OCI-LY3 (cell line): ENCODE data around the gene SCGB1A1.

Experiments used
- H2AFZ ChIP-seq: fragments of 200-600, 300-600 bp; shearing (Covaris generic); 2 replicates; pipeline ENCODE4 v1.6.0; 2014; ENCODE audit warnings: antibody characterized with exemption, low read depth, low read length
- H3K27ac ChIP-seq: fragments of 200-600, 300-600 bp; sonication (generic); 2 replicates; pipeline ENCODE4 v1.5.1; 2014; ENCODE audit warnings: mild to moderate bottlenecking, low read length, moderate library complexity, mixed read lengths
- H3K27me3 ChIP-seq: fragments of 200-600, 300-600 bp; sonication (generic); 2 replicates; pipeline ENCODE4 v1.6.1; 2014; ENCODE audit warnings: low read depth, low read length, mixed read lengths
- H3K36me3 ChIP-seq: fragments of 200-600, 300-600 bp; sonication (generic); replicated peaks from 2 replicates; pipeline ENCODE3; 2014; ENCODE audit warnings: low read depth, low read length, mixed read lengths
- H3K4me1 ChIP-seq: fragments of 300-600, 200-600 bp; sonication (generic); 2 replicates; pipeline ENCODE4 v1.6.1; 2014; ENCODE audit warnings: low read length, mixed read lengths
- H3K4me2 ChIP-seq: fragments of 200-600, 300-600 bp; sonication (generic); 2 replicates; pipeline ENCODE4 v1.6.1; 2014; ENCODE audit warnings: low read length, mixed read lengths
- H3K4me3 ChIP-seq: fragments of 300-600, 200-600 bp; sonication (generic); 2 replicates; pipeline ENCODE4 v1.5.1; 2014; ENCODE audit warnings: antibody characterized with exemption, mild to moderate bottlenecking, low read length, moderate library complexity
- H3K79me2 ChIP-seq: fragments of 300-600, 200-600 bp; shearing (Covaris generic); 2 replicates; pipeline ENCODE4 v1.6.1; 2014; ENCODE audit warnings: mild to moderate bottlenecking, low read length, mixed read lengths
- H3K9ac ChIP-seq: fragments of 300-600, 200-600 bp; shearing (Covaris generic); 2 replicates; pipeline ENCODE4 v1.6.0; 2014; ENCODE audit warnings: mild to moderate bottlenecking, low read length, moderate library complexity
- H3K9me3 ChIP-seq: fragments of 200-600, 300-600 bp; shearing (Covaris generic); 2 replicates; pipeline ENCODE4 v1.6.1; 2014; ENCODE audit warnings: low read length, mixed read lengths; ENCODE audit not compliant: insufficient read depth
- H4K20me1 ChIP-seq: fragments of 200-600, 300-600 bp; sonication (generic); 2 replicates; pipeline ENCODE4 v1.6.1; 2016; ENCODE audit warnings: low read length, mixed read lengths; ENCODE audit not compliant: insufficient read depth
- EZH2phosphoT487 ChIP-seq: fragments of 200-600 bp; shearing (Covaris generic); IDR thresholded peaks from 2 replicates; pipeline ENCODE4 v1.6.1; 2018; ENCODE audit warnings: antibody characterized with exemption, mixed run types, low read depth
- TF ChIP-seq, protein P1 (sequence below): fragments of 200-600, 300-600 bp; sonication (generic); IDR thresholded peaks from 2 replicates; pipeline ENCODE4 v1.5.1; 2014; ENCODE audit warnings: antibody characterized with exemption, low read length, low read depth

The SCGB1A1 gene

DNA sequence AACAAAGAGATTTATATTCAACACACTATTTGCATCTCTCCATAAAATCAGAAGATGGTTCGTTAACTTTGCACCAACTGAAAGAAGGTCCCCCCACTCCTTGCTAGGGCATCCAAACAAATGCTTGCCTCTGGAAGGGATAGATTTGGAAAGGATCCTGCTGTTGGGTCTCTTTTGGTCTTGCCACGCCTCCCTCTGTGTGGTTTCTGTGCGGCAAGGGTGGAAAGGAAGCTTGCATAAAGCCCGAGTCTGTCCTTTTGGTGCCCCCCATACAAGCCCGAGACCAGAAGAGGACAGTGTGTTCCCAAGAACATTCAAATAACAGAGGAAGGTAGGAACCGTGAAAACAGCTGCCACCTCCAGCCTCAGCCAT is 15.1 kb downstream of the SCGB1A1 start:
- Histone ChIP-seq H3K4me3 (no peak overlapping the region), H3K4me1 (peaks cover 29% of the 10 kb centered on the region), H3K9ac (no peak overlapping the region), H4K20me1 (no peaks in the 10 kb centered on the region), H3K27ac (no peak overlapping the region), H3K9me3 (no peaks in the 10 kb centered on the region), H2AFZ (no peak overlapping the region), H3K79me2 (no peaks in the 10 kb centered on the region), H3K4me2 (0 out of 2 replicates have a peak overlapping the region, but pooled peaks have one; percentile 38), H3K36me3 (no peaks in the 10 kb centered on the region), H3K27me3 (peaks cover 3% of the 10 kb centered on the region; the same call in 1 of the 2 replicates)
- no peak for TF ChIP-seq EZH2phosphoT487
- TF ChIP-seq, protein P1, sequence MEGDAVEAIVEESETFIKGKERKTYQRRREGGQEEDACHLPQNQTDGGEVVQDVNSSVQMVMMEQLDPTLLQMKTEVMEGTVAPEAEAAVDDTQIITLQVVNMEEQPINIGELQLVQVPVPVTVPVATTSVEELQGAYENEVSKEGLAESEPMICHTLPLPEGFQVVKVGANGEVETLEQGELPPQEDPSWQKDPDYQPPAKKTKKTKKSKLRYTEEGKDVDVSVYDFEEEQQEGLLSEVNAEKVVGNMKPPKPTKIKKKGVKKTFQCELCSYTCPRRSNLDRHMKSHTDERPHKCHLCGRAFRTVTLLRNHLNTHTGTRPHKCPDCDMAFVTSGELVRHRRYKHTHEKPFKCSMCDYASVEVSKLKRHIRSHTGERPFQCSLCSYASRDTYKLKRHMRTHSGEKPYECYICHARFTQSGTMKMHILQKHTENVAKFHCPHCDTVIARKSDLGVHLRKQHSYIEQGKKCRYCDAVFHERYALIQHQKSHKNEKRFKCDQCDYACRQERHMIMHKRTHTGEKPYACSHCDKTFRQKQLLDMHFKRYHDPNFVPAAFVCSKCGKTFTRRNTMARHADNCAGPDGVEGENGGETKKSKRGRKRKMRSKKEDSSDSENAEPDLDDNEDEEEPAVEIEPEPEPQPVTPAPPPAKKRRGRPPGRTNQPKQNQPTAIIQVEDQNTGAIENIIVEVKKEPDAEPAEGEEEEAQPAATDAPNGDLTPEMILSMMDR = no peak

DNA sequence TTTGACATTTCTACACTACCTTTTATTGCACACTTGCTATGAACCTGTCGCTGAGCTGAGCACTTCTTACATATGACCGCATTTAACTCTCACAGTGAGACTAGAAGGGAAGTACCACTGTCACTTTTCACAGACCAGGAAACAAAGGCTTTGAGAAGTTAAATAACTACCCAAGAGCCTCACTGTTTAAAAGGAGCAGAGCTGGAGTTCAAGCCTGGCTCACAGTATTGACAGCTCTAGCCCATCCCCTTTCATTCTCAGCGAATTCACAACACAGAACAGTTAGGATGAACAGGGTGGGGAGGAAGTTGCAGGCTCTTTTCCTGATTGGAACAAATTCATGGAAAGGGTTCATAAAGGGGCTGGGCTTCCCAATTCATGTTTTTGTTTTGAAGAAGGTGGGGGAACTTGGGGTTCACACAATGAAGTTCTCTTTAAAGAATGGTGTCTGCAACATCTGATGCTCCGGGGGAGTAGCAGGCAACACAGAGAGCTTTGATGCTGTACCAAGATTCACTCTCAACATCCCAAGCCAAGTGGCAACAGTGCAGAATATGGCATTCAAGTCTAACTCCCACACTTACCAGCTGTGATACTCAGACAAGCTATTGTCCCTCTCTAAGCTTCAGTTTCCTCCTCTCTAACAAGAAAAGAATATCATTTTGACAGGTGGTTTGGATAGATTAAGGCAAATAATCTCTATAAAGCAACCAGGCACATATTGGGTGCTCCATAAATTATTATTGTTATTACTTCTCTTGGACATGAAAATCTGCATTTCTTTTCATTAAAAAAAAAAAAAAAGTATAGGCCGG is 17.2 kb downstream of the SCGB1A1 start:
- Histone ChIP-seq H3K36me3 (no peaks in the 10 kb centered on the region), H3K4me3 (no peak overlapping the region), H3K4me1 (peaks cover 25% of the 10 kb centered on the region), H2AFZ (no peak overlapping the region), H3K79me2 (no peaks in the 10 kb centered on the region), H3K9ac (no peak overlapping the region), H3K9me3 (no peaks in the 10 kb centered on the region), H3K27ac (no peak overlapping the region), H3K27me3 (peaks cover 3% of the 10 kb centered on the region; the same call in 1 of the 2 replicates), H4K20me1 (no peaks in the 10 kb centered on the region), H3K4me2 (no peak overlapping the region)
- no peak for TF ChIP-seq EZH2phosphoT487
- TF ChIP-seq, protein P1 = no peak

DNA sequence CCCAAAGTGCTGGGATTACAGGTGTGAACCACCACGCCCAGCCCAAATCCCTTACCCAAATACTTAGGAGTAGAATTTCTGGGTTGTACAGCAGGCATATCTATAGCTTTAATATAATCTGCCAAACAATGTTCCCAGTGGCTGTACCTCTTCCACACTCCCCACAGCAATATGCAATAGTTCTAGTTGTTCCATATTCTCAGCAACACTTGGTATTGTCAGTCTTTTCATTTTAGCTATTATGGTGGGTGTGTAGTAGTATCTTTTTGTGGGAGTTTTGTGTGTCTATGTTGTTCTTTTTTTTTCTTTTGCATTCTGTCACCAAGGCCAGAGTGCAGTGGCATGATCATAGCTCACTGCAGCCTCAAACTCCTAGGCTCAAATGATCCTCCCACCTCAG is 18.8 kb downstream of the SCGB1A1 start:
- Histone ChIP-seq H3K9me3 (no peaks in the 10 kb centered on the region), H2AFZ (no peak overlapping the region), H3K27ac (no peak overlapping the region), H3K36me3 (no peaks in the 10 kb centered on the region), H4K20me1 (no peaks in the 10 kb centered on the region), H3K9ac (no peak overlapping the region), H3K27me3 (no peaks in the 10 kb centered on the region), H3K4me1 (peaks cover 19% of the 10 kb centered on the region), H3K4me2 (no peak overlapping the region), H3K4me3 (no peak overlapping the region), H3K79me2 (no peaks in the 10 kb centered on the region)
- TF ChIP-seq, protein P1 = no peak
- TF ChIP-seq EZH2phosphoT487 = no peak

DNA sequence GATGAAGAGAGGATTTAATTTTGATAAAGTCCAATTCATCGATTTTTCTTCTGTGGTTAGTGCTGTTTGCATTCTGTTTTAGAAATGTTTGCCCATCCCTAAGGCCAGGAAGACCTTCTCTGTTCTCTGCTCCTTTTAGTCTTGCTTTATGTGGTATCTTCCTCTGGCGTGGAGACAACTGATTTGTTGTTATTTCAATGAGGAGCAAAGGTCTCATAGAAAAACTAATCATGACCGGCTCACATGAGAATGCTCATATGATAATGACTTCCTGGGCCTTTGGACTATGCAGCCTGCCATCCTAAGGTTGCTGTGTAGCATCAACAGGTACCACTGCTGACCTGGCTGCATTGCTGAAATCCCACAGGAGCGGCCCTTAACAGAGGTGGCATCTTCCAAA is 19.8 kb downstream of the SCGB1A1 start:
- Histone ChIP-seq H3K27me3 (no peaks in the 10 kb centered on the region), H4K20me1 (no peaks in the 10 kb centered on the region), H3K4me2 (no peak overlapping the region), H2AFZ (no peak overlapping the region), H3K27ac (no peak overlapping the region), H3K36me3 (no peaks in the 10 kb centered on the region), H3K9ac (no peak overlapping the region), H3K4me1 (peaks cover 13% of the 10 kb centered on the region), H3K9me3 (no peaks in the 10 kb centered on the region), H3K79me2 (no peaks in the 10 kb centered on the region), H3K4me3 (no peak overlapping the region)
- TF ChIP-seq EZH2phosphoT487 = no peak
- TF ChIP-seq, protein P1 = no peak
